ENCODE data around the gene RTKN.

RTKN gene

DNA sequence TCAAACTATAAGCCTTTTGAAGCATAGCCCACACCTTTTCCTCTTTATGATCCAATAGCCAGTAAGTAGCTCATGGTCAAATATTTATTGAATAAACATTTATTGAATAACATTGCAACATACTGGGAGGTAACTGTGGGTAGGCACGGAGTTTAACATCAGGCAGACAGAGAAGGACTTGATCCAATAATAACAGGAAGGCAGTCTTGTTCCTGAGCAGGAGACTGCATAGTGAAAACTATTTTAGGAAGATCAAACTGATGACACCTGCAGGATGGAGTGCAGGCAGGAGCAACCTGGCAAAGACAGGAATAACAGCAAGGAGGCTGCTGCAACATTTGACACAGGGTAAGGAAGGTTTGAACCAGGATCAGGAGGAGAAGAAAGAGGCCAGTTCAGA lies 58.5 kb downstream of the RTKN start:
- H3K36me3 ChIP-seq (ENCODE audit: control insufficient read depth in 1 of 2, insufficient read depth in 2 of 2, low read length in 2 of 2): peaks cover 0 to 18% of the 10 kb centered on the region in 2 donors
- no peak overlapping the region for H3K9ac ChIP-seq (ENCODE audit: low read depth in 1 of 2, low read length in 2 of 2)
- H3K4me3 ChIP-seq (ENCODE audit: low read depth in 1 of 2, low read length in 2 of 2): no peak overlapping the region
- peaks cover 14 to 18% of the 10 kb centered on the region in 2 donors for H3K4me1 ChIP-seq (ENCODE audit: control insufficient read depth in 1 of 2, insufficient read depth in 2 of 2, low read length in 2 of 2)
- H3K27ac ChIP-seq (ENCODE audit: low read depth, low read length): no peak overlapping the region
- no peaks in the 10 kb centered on the region for H3K9me3 ChIP-seq (ENCODE audit: control insufficient read depth in 1 of 2, low read length in 2 of 2)
- no peaks in the 10 kb centered on the region for H3K27me3 ChIP-seq (ENCODE audit: control insufficient read depth in 1 of 2, insufficient read depth in 2 of 2, low read length in 2 of 2)

DNA sequence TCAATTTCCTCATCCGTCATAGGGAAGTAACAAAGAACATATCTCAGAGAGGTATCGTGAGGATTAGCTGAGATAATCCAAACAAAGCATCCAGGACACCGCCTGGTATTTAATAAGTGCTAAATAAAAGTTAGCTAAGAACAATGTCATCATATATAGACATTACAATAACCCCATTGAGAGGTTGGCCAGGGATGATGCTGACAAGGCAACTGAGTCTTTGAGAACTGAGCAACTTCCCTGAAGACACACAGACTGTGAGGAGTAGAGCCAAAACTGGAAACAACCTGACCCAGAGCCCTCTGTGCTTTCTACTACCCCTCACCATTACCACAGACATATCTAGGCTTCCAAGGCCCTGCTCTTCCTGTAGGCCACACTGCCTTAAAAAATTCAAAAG lies 60.0 kb downstream of the RTKN start:
- H3K27ac ChIP-seq (ENCODE audit: low read depth, low read length): no peak overlapping the region
- H3K4me3 ChIP-seq (ENCODE audit: low read depth in 1 of 2, low read length in 2 of 2): no peak overlapping the region
- H3K27me3 ChIP-seq (ENCODE audit: control insufficient read depth in 1 of 2, insufficient read depth in 2 of 2, low read length in 2 of 2): no peaks in the 10 kb centered on the region
- peaks cover 14 to 18% of the 10 kb centered on the region in 2 donors for H3K4me1 ChIP-seq (ENCODE audit: control insufficient read depth in 1 of 2, insufficient read depth in 2 of 2, low read length in 2 of 2)
- no peaks in the 10 kb centered on the region for H3K9me3 ChIP-seq (ENCODE audit: control insufficient read depth in 1 of 2, low read length in 2 of 2)
- no peak overlapping the region for H3K9ac ChIP-seq (ENCODE audit: low read depth in 1 of 2, low read length in 2 of 2)
- peaks cover 12 to 31% of the 10 kb centered on the region in 2 donors for H3K36me3 ChIP-seq (ENCODE audit: control insufficient read depth in 1 of 2, insufficient read depth in 2 of 2, low read length in 2 of 2)

DNA sequence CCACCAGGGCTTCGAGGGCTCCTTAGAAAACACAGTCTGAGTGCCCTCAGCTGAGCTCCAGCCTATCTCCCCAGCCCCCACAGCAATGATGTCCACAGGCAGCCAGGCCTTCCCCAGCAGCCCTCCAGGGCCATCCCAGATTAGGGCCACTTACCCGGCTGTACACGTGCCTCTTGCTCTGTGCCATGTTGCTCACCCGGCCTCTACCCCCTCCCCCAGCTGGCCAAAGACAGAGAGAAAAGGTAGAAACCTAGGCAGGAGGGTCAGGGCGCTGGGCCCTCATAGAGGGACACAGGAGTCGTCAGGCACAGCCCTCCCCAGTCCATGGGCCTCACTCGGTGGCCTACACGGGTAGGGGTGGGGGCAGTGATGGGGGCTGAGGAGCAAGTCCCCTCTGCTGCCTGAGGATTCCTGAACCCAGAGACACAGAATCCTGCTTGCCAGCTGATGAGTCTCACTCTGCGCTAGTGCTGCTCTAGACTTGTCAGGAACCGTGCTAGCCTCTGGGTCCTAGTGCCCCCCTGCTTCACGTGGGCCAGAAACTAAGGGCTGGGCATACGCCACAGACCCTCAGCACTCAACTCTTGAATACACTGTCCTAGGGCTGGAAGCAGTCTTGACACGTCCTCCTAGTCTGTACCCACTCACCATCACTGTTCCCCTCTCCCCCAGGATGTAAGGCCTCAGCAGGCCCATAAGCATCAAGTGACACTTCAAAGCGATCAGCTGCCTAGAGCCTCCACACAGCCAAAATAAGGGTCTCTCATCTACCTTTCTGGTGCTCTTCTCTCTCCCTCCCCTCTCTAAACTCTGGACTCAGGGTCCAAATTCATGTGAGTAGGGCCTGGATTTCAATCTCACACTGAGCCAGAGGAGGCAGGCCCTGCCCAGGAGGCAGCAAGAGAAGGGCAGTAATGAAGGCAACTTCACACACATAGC lies 61.6 kb downstream of the RTKN start, which contains the start of gene DCTN1:
DCTN1 (minus strand) TSS at position 461 of the 939 bp plus-strand sequence; CDS start at position 187, 274 bp downstream.
- peaks cover 16 to 30% of the 10 kb centered on the region in 2 donors for H3K36me3 ChIP-seq (ENCODE audit: control insufficient read depth in 1 of 2, insufficient read depth in 2 of 2, low read length in 2 of 2)
- peak within 1 kb of the TSS; percentile 44 to 48 for H3K4me3 ChIP-seq (ENCODE audit: low read depth in 1 of 2, low read length in 2 of 2)
- peak within 1 kb of the TSS; percentile 6 to 45 for H3K9ac ChIP-seq (ENCODE audit: low read depth in 1 of 2, low read length in 2 of 2)
- H3K27me3 ChIP-seq (ENCODE audit: control insufficient read depth in 1 of 2, insufficient read depth in 2 of 2, low read length in 2 of 2): no peaks in the 10 kb centered on the region
- peaks cover 14 to 18% of the 10 kb centered on the region in 2 donors for H3K4me1 ChIP-seq (ENCODE audit: control insufficient read depth in 1 of 2, insufficient read depth in 2 of 2, low read length in 2 of 2)
- H3K27ac ChIP-seq (ENCODE audit: low read depth, low read length): no peak within 1 kb of the TSS
- no peaks in the 10 kb centered on the region for H3K9me3 ChIP-seq (ENCODE audit: control insufficient read depth in 1 of 2, low read length in 2 of 2)

DNA sequence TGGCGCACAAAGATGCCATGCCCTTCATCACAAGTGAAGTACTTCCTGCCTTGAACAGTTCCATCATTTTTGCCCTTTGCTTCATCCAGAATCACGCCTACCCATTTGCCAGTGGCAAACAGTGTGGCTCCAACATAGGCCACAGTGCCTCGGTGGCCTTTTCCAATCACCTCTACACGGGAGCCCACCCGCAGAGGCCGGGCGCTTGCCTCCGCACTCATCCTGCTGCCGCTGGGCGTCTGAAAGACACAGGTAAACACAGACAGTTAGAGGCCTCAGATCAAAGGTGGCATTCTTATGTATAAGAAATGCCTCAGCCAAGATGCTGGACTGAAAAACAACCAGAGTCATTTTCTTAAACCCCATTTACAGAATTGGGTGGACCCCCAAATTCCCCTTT lies 63.7 kb downstream of the RTKN start:
- Histone ChIP-seq H3K9me3 (ENCODE audit: control insufficient read depth in 1 of 2, low read length in 2 of 2) (no peaks in the 10 kb centered on the region), H3K9ac (ENCODE audit: low read depth in 1 of 2, low read length in 2 of 2) (no peak overlapping the region), H3K27ac (ENCODE audit: low read depth, low read length) (no peak overlapping the region), H3K4me1 (ENCODE audit: control insufficient read depth in 1 of 2, insufficient read depth in 2 of 2, low read length in 2 of 2) (peaks cover 19 to 24% of the 10 kb centered on the region in 2 donors), H3K27me3 (ENCODE audit: control insufficient read depth in 1 of 2, insufficient read depth in 2 of 2, low read length in 2 of 2) (no peaks in the 10 kb centered on the region), H3K4me3 (ENCODE audit: low read depth in 1 of 2, low read length in 2 of 2) (no peak overlapping the region), H3K36me3 (ENCODE audit: control insufficient read depth in 1 of 2, insufficient read depth in 2 of 2, low read length in 2 of 2) (peaks cover 16 to 20% of the 10 kb centered on the region in 2 donors)

DNA sequence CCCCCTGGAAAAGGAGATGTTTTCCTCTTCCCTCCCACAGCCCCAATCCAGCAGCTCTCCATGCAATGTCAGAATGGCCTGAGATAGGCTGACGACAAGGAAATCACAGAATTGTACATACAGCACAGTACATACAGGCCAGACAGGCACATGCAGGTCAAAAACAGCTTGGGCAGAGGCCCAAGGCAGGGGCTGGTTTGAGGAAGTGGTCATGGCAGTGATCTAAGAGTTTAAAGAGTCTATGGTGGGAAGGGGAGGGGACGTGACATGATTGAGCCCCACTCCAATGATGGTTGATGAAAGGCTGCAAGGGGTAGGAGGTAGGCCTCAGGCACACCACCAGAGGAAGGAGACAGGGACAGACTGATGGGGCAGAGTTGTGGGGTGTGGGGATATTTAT lies 65.9 kb downstream of the RTKN start:
- Histone ChIP-seq H3K36me3 (ENCODE audit: control insufficient read depth in 1 of 2, insufficient read depth in 2 of 2, low read length in 2 of 2) (peaks cover 20 to 27% of the 10 kb centered on the region in 2 donors), H3K4me1 (ENCODE audit: control insufficient read depth in 1 of 2, insufficient read depth in 2 of 2, low read length in 2 of 2) (peaks cover 18 to 24% of the 10 kb centered on the region in 2 donors), H3K9me3 (ENCODE audit: control insufficient read depth in 1 of 2, low read length in 2 of 2) (no peaks in the 10 kb centered on the region), H3K4me3 (ENCODE audit: low read depth in 1 of 2, low read length in 2 of 2) (no peak overlapping the region), H3K27me3 (ENCODE audit: control insufficient read depth in 1 of 2, insufficient read depth in 2 of 2, low read length in 2 of 2) (no peaks in the 10 kb centered on the region), H3K9ac (ENCODE audit: low read depth in 1 of 2, low read length in 2 of 2) (no peak overlapping the region), H3K27ac (ENCODE audit: low read depth, low read length) (no peak overlapping the region)

All from duodenal mucosa (tissue), 2 donors.